GDM1 (cell line): Measurements from ENCODE around the gene FGD4.

Experiments
- DNase-seq: peaks from one replicate; lab custom pipeline; 2025; lab: John Stamatoyannopoulos, UW

FGD4 gene

DNA sequence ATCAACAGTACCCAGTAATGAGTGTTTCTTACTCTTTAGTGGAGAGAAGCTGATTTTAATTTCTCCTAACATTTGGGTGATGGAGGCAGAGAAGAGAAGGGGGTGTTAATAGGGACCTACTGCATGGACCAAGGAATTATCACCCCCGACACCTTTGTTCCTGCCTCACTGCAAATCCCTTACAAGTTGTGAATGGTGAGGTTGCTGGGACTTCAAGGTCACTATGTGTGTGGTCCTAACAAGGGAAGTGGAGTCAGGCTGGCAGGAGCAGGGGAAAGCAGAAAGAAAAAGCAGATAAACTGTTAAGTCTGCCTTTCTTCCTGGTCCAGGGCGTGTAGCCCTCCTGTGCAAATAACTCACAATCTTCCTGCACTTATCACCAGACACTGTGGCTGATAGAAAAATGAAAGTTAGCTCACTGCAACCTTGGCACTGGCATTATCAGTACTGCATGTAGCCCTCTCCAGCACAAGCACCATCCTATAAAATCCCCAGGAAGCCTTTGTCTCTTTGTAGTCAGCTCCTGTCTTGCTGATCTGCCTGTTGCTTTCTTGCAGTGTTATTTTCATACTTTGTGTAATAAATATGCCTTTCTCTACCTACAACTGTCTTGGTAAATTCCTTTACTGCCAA is 167.4 kb downstream of the FGD4 start:
- no peak for DNase-seq

DNA sequence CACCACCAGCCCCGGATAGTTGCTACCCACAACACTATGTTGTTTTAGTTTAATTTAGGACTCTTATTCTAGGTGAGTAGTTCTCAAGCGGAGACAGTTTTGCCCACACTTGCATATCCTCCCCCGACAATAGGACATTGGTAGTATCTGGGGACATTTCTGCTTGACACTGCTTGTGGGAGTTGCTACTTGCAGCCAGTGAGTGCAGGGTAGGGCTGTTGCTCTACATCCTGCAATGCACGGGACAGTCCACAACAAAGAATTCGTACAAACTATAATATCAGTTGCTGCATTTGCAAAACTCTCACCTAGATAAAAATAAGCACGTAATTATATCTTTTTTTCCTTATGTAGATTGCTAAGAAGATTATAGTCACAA is 167.9 kb downstream of the FGD4 start:
- no peak for DNase-seq

DNA sequence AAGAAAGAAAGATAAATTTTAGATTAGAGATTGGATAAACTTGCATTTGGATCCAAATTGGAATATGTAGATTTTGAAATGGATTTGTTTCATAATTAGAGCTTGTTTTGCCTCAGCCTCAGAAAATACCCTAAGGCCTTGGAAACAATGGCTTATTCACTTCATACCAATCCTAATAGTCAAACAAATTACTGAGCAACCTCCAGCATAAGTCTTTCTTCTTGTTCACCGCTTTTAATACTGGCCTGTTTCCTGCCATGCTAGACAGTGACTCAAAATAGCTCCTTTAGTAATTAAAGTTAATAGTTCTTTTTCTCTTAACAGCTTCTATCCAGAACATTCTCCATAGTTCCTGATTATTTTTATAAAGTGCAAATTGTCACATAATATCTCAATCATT is 168.9 kb downstream of the FGD4 start:
- no peak for DNase-seq

DNA sequence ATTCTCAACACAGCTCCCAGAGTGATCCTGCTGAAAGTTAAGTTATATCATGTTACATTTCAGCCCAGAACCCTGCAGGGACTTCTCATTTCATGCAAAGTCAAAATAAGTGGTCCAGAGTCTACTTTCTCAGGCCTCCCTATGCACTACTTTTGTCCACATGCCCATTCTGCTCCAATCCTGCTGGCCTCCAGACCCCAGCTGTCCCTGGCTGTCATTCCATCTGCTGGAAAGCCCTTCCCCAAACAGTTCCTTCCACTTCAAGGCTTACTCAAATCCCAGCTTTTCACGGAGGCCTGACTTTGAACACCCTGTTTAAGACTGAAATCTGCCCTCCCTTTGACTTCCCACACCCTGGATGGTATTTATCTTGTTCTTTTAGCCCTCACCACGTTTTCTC is 169.9 kb downstream of the FGD4 start:
- DNase-seq, result no peak

DNA sequence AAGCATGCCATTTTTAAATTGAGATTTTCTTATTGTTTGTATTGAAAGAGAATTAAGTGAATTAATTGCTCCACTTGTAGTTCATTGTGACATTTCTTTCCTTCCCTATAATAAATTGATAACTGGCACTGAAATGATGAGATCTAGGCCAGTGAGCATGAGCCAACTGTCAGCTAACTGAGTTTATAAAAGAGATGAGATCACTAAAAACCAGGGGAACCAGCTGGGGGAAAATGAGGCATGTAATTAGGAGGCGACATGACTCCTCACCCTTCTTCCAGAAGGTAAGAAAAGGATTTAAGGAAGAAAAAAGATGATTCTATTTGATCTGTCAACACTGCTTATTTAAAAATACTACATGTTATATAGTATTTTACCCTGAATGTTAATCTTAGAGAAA is 175.2 kb downstream of the FGD4 start:
- DNase-seq, result no peak

DNA sequence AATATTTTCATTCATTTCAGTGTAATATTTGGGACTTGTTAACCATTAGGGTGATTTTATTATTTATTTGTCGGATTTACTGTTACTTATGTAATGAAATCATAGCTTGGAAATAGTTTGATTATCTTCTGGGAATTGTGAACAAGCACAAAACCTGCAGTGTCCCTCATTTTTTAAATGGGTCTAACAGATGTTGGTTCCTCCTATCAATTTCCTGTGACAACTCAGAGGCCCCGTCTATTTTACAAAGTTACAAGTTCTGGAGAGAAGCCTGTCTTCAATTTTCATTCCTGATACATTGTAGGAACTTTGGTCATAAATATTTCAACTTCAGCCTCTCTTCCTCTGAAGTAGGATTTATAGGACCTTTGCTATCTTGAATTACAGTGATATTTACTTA is 178.0 kb downstream of the FGD4 start:
- DNase-seq, result no peak

DNA sequence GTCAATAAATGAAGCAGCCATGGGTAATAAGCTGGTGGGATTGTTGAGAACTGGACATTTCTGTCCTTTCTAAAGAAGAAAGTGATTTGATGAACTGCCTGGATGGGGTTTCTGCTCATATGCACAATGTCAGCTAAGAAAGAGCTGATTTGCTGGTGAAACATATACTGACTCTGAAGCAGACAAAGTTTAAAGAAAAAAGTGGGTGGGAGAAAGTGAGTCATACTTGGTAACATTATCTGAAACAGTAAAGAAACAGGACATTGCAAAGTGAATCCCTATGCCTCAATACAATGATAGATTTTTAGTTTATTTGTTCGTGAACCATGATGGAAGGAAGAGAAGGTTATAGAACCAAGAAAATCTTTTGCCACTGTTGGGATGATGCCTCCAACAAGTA is 184.2 kb downstream of the FGD4 start:
- DNase-seq, result no peak

DNA sequence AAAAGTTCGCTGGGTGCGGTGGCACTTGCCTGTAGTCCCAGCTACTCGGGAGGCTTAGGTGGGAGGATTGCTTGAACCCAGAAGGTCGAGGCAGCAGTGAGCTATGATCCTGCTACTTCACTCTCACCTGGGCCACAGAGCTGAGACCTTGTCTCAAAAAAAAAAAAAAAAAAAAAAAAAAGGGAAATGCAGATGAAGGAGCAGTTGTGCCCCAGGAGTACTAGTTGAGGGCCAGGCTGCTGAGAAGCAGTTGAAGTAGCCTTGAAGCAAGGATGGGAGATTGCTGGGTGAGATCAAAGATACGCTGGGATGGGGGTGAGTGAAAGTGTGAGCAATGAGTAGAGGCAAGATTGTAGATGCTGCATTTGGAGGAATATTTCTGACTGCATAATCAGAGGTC is 186.3 kb downstream of the FGD4 start:
- DNase-seq, result no peak

DNA sequence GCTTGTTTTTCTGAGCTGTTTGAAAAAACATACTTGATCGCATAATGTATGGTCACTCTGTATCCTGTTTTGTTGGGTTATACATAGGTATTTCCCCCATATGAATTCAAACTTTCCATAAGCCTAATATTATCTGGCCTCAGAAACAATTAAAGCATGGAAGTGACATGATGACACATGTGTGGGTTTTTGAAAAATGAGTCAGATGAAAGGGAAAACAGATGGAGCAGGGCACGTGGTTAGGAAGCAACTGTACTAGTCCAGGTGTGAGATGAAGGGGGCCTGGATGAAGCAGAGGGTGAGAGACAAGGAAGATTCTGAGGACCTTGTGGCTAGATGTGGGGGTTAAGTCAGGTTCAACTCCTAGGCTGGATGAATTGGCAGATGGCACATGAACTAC is 187.0 kb downstream of the FGD4 start:
- peak; percentile 25 for DNase-seq

DNA sequence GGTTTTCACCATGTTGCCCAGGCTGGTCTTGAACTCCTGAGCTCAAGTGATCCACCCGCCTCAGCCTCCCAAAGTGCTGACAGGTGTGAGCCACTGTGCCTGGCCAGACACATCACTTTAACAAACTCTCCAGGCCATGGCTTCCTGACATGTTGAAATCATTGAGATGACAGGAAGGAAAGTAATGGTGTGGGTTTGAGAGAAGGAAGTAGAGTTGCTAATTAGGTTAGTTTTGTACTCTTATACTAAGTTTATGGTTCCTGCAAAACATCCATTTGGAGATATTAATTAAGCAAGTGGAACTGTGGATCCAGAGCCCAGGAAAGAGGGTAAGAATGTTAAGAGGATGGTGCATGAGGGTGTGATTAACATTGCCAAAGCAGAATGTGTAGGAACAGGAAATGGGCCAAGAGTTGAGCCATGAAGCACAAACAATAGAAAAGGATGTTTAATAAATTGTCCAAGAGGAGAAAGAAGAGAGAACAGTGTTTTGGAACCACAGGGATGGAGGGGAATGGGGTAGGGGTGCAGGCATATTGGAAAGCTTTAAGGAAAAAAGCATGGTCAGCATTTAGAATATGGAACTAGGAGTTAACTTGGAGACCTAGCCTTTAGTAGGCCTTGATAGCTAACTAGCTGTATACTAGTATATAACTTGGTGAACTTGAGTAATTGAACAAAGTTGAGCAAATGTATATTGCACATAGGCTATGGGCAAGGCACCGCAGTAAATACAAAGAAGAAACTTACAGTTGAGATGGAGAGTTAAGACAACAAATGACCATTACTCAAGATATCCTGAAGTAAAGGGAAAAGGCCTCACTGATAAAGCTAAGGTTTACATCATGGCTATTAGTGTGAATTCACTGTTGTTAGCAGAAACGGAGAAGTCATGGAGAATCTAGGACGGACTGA is 188.5 kb downstream of the FGD4 start:
- no peak for DNase-seq

DNA sequence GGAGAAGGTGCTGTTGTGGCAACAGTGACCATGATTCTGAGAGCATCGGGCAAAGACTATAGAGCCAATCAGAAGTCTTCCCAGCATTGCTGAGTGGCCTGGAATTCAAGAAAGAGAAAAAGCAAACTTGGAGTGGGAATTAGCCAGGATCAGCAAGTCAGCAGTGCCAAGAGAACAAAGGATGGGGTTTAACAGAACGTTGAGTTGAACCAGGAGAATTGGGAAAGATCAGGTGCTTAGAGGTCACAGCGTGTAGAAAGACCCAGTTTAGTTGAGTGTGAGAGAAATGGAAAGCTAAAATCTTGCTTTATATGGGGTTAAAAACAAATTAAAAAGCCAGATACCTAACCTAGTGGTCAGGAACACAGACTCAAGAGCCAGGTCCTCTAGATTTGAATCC is 189.2 kb downstream of the FGD4 start:
- DNase-seq, result no peak

DNA sequence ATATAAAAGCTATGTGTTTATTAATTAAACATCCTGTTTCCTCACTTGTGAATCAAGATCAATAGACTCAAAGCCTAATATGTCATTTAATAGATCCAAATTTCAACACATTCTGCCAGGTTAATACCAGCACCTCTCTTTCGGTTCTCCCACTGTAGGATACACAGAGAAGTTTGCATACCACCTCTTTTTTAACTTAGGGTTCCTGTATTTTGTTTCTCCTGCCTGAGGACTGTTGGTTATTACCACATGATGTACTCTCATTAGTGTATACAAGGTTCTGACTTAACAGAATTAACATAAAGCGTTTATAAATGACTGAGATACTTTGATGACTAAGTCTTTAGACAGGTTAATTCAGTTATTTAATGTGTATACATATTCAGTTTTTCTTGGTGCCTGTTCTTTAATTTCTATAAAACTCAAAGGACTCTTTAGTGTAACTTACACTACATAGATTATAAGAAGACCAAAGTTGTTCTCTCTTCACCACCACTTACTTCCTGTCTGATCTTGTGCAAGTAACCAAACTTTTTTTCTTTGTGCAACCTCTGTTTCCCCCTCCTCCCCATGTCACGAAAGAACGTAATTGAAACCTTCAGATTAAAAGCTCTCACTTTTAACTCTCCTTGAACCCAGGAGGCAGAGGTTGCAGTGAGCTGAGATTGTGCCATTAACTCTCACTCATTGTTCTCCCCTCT is 190.0 kb downstream of the FGD4 start:
- no peak for DNase-seq

DNA sequence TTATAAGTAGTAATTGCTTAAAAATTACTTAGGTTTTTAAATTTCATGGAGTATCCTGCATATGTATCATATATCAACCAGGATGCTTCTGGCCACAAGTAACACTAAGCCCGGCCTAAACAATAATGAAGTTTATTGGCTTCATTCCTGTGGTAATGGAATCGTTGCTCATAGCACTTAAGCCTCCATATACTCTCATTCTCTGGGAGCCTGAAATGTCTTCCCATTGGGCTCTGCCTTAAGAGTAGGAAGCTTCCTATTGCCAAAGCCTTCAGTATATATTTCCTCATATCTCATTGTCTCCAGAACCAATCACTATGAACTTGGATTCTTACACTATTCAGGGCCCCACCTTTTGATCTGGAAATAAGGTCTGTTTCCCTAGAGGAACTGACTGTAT is 195.9 kb downstream of the FGD4 start:
- DNase-seq, result no peak

DNA sequence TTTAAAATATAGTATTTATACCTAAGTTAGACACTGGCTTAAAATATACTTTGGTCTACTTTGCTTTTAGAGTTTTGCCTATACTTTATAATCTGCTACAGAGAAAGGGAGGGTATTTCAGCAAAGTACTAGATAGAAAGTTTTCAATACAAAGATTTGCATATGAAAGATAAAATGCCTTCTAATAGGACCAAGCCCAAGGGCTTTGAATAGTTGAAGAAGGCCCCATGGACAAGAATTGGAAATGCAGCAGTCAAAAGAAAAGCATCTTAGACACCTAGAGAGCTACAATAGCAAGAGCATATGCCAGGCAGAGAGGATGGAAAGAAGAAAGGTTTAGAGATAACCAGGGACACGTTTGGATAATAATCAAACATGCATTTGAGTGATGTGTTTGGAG is 196.7 kb downstream of the FGD4 start:
- DNase-seq, result no peak

DNA sequence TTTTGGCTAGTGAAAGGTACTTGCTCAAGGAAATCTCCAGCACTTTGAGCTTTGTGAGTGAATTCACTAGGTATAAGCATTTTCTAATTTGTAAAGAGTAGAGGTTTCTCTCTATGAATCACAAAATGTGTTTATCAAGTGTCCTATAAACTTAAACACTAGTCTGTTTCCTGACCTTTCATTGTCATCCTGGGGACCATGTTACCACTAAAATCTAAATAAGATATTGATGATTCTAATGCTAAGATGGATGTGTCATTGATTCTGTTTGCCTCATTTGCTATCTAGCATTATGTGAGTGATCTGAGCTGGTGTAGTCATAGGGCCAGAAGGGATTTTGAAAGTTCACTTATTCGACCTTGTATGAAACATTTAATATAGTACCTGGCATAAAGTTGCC is 199.3 kb downstream of the FGD4 start:
- no peak for DNase-seq

DNA sequence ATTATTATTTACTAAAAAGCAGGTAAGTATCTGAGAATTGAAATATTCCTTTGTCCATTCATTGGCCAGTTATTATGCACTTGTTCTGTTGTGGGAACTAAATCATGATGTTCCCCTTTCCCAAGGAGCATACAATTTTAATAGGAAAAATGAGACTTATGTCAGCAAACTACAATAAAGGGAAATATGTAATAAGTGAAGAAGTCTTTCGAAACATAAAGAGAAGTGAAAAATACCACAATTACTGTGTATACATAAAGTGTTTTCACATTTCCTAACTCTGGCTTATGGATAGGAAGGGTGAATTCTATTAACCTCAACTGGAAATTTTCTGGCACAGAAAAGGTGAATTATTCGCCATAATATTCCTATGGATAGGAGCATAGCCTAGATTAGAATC is 201.3 kb downstream of the FGD4 start:
- no peak for DNase-seq

DNA sequence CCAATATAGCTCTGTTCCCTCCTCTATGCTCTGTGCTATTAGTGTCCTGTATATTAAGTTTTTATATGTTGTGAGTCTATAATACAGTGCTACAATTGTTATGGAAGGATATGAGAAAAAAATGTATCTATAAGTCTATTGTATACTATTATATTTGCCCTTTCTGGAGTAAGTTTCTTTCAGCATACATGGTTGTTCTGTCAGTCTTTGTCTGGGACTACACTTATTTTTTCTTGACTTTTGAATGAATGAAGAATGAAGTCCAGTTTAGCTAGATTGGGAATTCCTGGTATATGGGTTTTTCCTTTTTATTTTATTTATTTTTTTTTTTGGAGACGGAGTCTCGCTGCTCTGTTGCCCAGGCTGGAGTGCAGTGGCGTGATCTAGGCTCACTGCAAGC is 203.7 kb downstream of the FGD4 start:
- no peak for DNase-seq

DNA sequence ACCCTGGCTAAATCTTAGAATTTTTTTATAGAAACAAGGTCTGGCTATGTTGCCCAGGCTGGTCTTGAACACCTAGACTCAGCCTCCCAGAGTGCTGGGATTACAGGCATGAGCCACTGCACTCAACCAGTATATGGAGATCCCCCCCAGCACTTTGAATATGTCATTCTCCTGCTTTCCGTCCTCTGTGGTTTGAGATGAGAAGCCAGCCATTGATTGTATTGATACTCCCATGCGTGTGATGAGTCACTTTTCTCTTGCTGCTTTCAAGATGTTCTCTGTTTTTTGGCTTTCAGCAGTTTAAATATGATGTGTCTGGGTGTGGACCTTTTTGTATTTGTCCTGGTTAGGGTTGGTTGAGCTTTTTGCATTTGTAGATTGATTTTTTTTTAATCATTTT is 204.5 kb downstream of the FGD4 start:
- no peak for DNase-seq

DNA sequence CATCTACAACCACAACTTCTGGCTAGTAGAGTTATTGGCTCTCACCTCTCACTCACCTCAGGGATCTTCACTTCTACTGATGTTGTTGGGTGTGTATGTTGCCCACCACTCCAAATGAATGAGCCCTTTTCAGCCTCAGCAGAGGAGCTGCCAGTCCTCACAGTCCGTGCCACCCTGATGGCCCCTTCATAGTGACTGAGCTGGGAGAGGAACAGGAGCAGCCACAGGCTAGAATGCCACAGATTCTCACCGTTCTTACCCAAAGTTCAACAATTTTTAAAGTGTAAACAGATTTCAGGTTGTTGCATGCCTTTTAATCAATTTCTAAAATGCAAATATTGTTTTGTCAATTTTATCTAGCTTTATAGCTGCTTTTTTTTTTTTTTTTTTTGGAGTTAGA is 205.2 kb downstream of the FGD4 start:
- DNase-seq, result no peak

DNA sequence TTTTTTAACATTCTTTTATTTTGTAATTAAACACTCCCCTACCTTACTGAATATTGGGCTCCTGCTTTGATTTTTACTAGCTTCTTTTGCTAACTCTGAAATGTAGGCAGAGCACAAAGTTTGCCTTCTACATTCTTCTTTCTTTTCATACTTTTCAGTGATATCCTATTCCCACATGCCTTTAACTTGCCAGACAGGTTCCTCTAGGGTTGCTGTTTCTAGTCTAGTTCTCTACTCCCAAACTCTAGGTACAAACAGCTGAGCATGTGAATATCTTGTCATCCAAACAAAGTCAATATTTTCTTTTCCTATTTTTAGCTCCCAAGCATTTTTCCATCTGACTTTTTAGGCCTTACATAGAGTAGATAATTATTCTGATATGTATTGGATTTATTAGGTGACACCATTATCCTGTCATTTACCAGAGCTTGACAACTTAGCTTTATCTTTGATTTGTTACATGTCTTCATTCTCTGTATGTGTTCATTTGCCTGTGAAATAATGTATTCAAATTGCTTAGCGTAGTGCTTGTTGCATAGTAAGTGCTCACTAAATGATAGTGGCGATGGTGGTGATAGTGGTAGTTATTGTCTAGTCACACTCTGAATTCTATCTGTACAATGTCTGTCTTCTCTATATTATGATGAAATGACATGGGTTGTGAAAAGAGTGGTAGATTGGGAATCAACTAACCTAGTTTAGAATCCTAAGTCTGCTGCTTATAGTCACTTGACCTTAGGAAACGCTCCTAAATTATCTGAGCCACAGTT is 206.2 kb downstream of the FGD4 start:
- DNase-seq, result no peak

DNA sequence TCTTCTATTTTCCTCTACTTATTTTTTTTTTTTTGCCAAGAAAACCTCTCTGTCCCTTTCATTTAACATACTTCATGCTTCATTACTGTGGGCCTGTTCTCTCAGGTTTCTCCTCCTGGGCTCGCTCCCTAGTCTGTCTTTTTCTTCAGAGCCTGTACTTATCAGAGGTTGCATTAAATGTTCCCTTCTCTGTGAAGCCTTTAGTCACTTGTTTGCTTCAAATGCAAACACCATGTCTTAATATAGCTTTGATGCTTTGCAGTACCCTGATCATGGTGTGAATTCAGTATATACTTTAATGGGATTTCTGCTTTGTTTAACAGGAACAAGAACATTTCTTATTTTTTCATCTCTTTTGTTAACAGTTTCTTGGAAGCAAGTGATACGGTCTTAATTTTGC is 207.1 kb downstream of the FGD4 start:
- no peak for DNase-seq

DNA sequence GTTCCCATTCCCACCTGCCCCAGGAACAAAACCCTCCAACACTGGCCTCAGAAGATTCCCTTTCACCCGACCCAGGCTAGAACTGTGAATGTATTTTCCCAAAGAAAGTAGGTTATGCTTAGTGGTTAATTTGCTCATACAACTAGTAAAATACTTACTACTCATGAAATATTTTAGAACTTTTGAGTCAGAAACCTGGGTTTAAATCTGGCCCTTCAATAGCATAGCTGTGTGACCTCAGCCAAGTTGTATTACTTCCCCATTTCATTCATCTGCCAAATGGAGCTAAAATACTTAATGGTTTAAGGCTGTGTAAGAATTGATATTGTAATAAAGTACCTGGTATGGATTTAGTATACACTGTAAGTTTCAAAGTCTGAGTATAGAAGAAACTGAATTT is 210.6 kb downstream of the FGD4 start:
- no peak for DNase-seq
